ENCODE measurements around the gene EPS15.

EPS15 gene

DNA sequence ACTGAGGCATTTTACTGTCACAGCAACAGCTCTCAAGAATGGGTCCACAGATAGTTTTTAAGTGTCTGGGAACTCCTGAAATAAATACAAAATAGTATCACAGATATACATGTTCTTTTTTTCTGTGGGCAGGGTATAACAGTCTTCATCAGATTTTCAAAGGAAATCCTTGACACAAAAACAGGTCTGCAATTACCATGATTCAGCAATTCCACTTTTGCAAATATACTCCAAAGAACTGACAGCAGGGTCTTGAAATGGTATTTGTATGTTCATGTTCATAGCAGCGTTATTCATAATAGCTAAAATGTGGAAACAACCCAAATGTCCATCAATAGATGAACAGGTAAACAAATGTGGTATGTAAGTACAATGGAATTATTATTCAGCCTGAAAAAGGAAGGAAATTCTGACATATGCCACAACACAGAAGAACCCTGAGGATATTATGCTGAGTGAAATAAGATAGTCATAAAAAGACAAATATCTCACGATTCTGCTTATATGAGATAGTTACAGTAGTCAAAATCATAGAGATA lies 85.0 kb downstream of the EPS15 start:
- no peaks in the 10 kb centered on the region for H3K4me1 ChIP-seq (ENCODE audit: control insufficient read depth, low read depth, low read length)

DNA sequence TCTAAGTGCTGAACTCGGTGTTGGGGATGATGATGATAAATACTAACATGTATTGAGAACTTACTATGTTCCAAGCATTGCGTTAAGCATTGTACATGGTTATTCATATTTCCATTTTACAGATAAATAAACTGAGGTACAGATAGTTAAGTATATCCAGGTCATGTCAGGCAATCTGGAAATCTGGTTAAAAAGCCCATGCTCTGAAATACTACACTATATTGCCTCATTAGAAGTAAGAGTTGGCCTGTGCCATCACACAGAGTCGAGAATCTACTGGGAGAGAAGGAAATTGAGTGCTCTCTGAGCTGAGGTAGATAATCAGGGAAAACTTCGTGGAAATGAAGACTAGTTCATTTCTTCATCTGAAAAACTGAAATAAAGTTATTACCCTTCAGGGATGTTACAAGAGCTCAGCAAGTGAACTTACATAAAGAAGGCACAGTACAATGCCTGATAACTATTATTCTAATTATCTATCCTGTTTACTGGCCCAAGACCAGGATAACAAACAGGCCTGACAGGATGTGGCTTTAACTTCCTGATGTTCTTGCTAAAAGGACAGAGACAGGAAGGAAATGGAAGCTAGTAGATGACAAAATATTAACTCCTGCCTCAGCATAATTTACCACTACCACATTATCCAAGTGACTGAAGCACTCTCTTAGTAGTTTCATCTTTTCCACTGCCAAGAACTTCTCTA lies 85.6 kb downstream of the EPS15 start:
- peaks cover 1% of the 10 kb centered on the region for H3K36me3 ChIP-seq (ENCODE audit: control insufficient read depth, low read depth, low read length)
- H3K27me3 ChIP-seq (ENCODE audit: control insufficient read depth, insufficient read depth, low read length), result no peaks in the 10 kb centered on the region
- H3K9ac ChIP-seq (ENCODE audit: low read length), result no peak overlapping the region
- no peaks in the 10 kb centered on the region for H3K4me1 ChIP-seq (ENCODE audit: control insufficient read depth, low read depth, low read length)
- no peaks in the 10 kb centered on the region for H3K9me3 ChIP-seq (ENCODE audit: control insufficient read depth, low read depth, low read length)
- no peak overlapping the region for H3K4me3 ChIP-seq (ENCODE audit: low read length)
- no peak overlapping the region for H3K27ac ChIP-seq (ENCODE audit: low read length)

More for the DNA sequence above, 85.0 kb downstream of the EPS15 start:
- no peak overlapping the region for H3K9ac ChIP-seq (ENCODE audit: low read length)
- no peak overlapping the region for H3K4me3 ChIP-seq (ENCODE audit: low read length)
- no peaks in the 10 kb centered on the region for H3K27me3 ChIP-seq (ENCODE audit: control insufficient read depth, insufficient read depth, low read length)
- no peaks in the 10 kb centered on the region for H3K9me3 ChIP-seq (ENCODE audit: control insufficient read depth, low read depth, low read length)
- no peak overlapping the region for H3K27ac ChIP-seq (ENCODE audit: low read length)
- peaks cover 5% of the 10 kb centered on the region for H3K36me3 ChIP-seq (ENCODE audit: control insufficient read depth, low read depth, low read length)

GRCh38 chr1:51432146-51432545 lies 86.9 kb downstream of the EPS15 start:
- Histone ChIP-seq H3K4me3 (ENCODE audit: low read length) (no peak overlapping the region), H3K4me1 (ENCODE audit: control insufficient read depth, low read depth, low read length) (no peaks in the 10 kb centered on the region), H3K36me3 (ENCODE audit: control insufficient read depth, low read depth, low read length) (no peaks in the 10 kb centered on the region), H3K27me3 (ENCODE audit: control insufficient read depth, insufficient read depth, low read length) (no peaks in the 10 kb centered on the region), H3K9ac (ENCODE audit: low read length) (no peak overlapping the region), H3K27ac (ENCODE audit: low read length) (no peak overlapping the region), H3K9me3 (ENCODE audit: control insufficient read depth, low read depth, low read length) (no peaks in the 10 kb centered on the region)

DNA sequence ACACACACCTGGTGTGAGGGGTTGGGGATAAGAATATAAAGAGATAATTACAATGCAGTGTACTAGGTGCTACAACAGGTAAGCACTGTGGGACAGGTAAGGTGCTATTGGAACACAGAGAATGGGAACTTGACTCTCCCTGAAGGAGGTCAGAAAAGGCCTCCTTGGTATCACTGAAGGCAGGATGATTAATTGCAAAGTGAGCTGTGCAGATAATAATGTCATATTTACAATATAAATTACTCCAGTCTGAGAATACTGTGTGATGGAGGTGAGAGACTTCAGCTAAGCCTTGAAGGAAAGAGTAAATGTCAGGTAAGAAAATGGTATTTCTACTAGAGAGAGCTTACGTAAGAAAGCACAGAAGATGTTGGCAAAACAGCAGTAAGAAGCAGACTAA lies 91.6 kb downstream of the EPS15 start:
- Histone ChIP-seq H3K27me3 (ENCODE audit: control insufficient read depth, insufficient read depth, low read length) (no peaks in the 10 kb centered on the region), H3K9ac (ENCODE audit: low read length) (no peak overlapping the region), H3K4me3 (ENCODE audit: low read length) (no peak overlapping the region), H3K4me1 (ENCODE audit: control insufficient read depth, low read depth, low read length) (peaks cover 15% of the 10 kb centered on the region), H3K36me3 (ENCODE audit: control insufficient read depth, low read depth, low read length) (no peaks in the 10 kb centered on the region), H3K27ac (ENCODE audit: low read length) (no peak overlapping the region), H3K9me3 (ENCODE audit: control insufficient read depth, low read depth, low read length) (no peaks in the 10 kb centered on the region)

DNA sequence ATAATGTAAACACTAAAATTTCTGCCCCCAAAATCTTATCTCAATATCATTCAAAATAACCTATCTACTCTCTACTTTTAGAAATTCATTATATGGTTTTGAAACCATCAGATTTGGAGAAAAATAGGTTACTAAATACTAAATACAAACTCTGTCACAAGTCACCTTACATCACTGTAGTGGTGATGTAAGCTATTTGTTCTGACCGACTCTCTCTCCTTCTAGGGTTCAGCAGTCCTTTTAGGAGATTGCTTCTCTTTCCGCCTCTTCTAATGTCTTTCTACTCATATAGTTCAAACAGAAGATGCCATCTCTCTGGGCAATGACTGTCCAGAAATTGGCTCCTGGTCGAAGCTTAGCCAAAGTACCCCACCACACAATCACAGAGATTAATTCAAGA lies 93.1 kb downstream of the EPS15 start:
- no peaks in the 10 kb centered on the region for H3K36me3 ChIP-seq (ENCODE audit: control insufficient read depth, low read depth, low read length)

DNA sequence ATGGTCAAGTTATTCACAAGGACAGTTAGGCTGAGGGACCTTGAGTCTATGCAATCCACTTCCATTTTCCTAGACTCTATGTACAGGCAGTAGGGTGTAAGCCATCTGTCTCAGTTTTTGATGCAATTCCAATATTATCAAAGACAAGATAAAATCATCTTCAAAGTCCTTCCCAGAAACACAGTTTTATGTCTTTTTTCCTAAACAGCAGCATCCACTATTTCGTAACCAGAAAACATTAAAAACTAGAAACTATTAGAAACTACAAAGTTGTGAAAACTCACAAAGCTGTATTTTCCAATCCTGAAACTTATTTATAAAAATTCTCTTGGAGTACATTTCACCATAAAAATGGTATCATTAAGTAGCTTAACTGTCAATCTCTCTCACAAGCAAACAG lies 93.8 kb downstream of the EPS15 start:
- Histone ChIP-seq H3K9me3 (ENCODE audit: control insufficient read depth, low read depth, low read length) (no peaks in the 10 kb centered on the region), H3K36me3 (ENCODE audit: control insufficient read depth, low read depth, low read length) (no peaks in the 10 kb centered on the region), H3K27ac (ENCODE audit: low read length) (no peak overlapping the region), H3K4me3 (ENCODE audit: low read length) (no peak overlapping the region), H3K9ac (ENCODE audit: low read length) (no peak overlapping the region), H3K27me3 (ENCODE audit: control insufficient read depth, insufficient read depth, low read length) (no peaks in the 10 kb centered on the region), H3K4me1 (ENCODE audit: control insufficient read depth, low read depth, low read length) (peaks cover 19% of the 10 kb centered on the region)

More for the DNA sequence above, 93.1 kb downstream of the EPS15 start:
- Histone ChIP-seq H3K27me3 (ENCODE audit: control insufficient read depth, insufficient read depth, low read length) (no peaks in the 10 kb centered on the region), H3K9me3 (ENCODE audit: control insufficient read depth, low read depth, low read length) (no peaks in the 10 kb centered on the region), H3K4me3 (ENCODE audit: low read length) (no peak overlapping the region), H3K27ac (ENCODE audit: low read length) (no peak overlapping the region), H3K9ac (ENCODE audit: low read length) (no peak overlapping the region), H3K4me1 (ENCODE audit: control insufficient read depth, low read depth, low read length) (peaks cover 19% of the 10 kb centered on the region)

DNA sequence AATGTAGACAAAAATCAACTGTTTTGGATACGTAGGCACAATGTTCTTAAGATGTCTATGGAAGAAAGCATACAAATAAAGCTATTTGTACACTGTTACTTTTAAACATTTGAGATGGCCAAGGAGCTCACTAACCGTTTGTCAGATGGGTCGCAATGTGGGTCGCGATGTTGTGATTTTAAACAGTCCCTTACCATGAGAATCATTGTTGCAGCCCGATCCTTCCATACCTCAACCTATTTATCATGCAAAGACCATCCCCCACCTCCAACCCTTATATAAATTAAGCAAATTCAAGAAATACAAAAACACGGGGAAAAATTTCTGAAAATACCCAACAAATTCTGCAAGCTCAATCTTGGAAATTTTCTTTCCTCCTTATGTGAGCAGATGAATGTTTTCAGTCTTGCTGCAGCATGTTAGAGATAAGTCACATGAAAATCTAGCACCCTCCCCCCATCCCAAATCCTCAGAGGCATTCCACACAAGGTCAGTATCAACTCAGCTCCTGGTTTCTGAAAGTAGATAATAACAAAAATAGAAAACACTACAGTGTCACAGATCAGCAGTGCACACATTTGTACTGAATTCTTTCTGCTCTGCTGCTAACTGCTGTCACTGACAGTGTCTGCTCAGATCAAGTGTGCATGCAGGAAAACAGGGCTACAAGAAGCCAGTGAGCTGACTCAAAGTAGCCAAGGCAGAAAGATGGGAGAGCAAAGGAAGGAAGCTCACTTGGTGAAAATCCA lies 95.8 kb downstream of the EPS15 start:
- H3K4me1 ChIP-seq (ENCODE audit: control insufficient read depth, low read depth, low read length), result peaks cover 19% of the 10 kb centered on the region
- H3K4me3 ChIP-seq (ENCODE audit: low read length), result peak overlapping the region; percentile 63
- no peaks in the 10 kb centered on the region for H3K36me3 ChIP-seq (ENCODE audit: control insufficient read depth, low read depth, low read length)
- H3K27ac ChIP-seq (ENCODE audit: low read length), result peak overlapping the region; percentile 91
- no peaks in the 10 kb centered on the region for H3K9me3 ChIP-seq (ENCODE audit: control insufficient read depth, low read depth, low read length)
- H3K9ac ChIP-seq (ENCODE audit: low read length), result peak overlapping the region; percentile 76
- no peaks in the 10 kb centered on the region for H3K27me3 ChIP-seq (ENCODE audit: control insufficient read depth, insufficient read depth, low read length)

GRCh38 chr1:51422367-51423072 lies 96.5 kb downstream of the EPS15 start:
- H3K27me3 ChIP-seq (ENCODE audit: control insufficient read depth, insufficient read depth, low read length), result no peaks in the 10 kb centered on the region
- H3K36me3 ChIP-seq (ENCODE audit: control insufficient read depth, low read depth, low read length), result no peaks in the 10 kb centered on the region
- peak overlapping the region; percentile 76 for H3K9ac ChIP-seq (ENCODE audit: low read length)
- H3K4me3 ChIP-seq (ENCODE audit: low read length), result peak overlapping the region; percentile 63
- peak overlapping the region; percentile 91 for H3K27ac ChIP-seq (ENCODE audit: low read length)
- H3K9me3 ChIP-seq (ENCODE audit: control insufficient read depth, low read depth, low read length), result no peaks in the 10 kb centered on the region
- peaks cover 19% of the 10 kb centered on the region for H3K4me1 ChIP-seq (ENCODE audit: control insufficient read depth, low read depth, low read length)

DNA sequence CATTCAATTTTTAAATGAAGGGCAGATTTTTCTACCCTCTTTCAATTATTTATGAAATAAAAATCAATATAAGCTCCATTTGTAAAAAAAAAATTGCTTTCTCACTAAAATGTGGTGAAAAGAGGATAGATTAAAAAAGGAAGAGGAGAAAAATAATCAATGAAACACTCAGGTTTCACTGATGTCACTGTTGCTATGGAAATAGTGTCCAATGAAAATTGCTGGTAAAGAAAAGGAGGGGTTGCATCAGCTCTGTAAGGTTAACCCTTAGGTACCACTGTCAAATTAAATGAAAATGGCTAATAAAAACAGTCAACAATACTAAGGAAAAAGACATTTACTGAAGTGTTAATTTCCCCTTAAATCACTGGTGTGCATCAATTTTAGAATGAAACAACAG lies 97.1 kb downstream of the EPS15 start:
- peak overlapping the region; percentile 63 for H3K4me3 ChIP-seq (ENCODE audit: low read length)
- peaks cover 19% of the 10 kb centered on the region for H3K4me1 ChIP-seq (ENCODE audit: control insufficient read depth, low read depth, low read length)
- no peaks in the 10 kb centered on the region for H3K36me3 ChIP-seq (ENCODE audit: control insufficient read depth, low read depth, low read length)
- peak overlapping the region; percentile 76 for H3K9ac ChIP-seq (ENCODE audit: low read length)
- no peaks in the 10 kb centered on the region for H3K27me3 ChIP-seq (ENCODE audit: control insufficient read depth, insufficient read depth, low read length)
- H3K27ac ChIP-seq (ENCODE audit: low read length), result peak overlapping the region; percentile 91
- no peaks in the 10 kb centered on the region for H3K9me3 ChIP-seq (ENCODE audit: control insufficient read depth, low read depth, low read length)

DNA sequence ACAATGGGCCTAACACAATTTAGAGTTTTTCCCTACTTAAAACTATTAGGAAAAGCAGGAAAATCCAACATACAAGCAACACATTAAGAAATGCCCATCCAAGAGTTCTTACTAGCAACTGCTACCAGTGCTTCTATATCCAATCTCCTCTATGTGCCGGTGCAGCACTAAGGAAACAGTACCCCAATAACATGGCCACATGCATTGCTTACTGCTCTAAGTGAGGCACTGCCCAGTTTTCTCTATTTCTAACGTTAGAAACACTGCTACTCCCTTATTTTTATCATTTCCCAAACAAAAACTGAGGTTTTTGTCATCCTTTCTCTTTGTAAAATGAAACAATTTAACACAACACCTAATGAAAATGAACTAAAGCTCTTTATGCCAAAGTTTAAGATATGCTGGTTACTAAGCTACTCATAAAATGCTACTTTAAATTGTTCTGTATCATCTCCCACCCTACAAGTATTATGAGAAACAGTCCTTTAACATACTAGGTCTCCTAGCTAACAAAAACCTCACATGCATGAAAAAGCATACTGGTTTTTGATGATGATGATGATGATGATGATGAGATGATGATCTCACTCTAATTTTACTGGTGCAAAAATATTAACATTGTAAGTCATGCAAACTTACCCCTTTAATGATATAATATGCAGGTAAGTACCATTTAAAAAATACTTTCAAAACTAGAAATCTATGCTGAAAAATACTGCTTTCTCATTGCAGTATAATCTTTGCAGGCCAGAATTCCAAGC lies 98.0 kb downstream of the EPS15 start:
- peaks cover 19% of the 10 kb centered on the region for H3K4me1 ChIP-seq (ENCODE audit: control insufficient read depth, low read depth, low read length)
- H3K4me3 ChIP-seq (ENCODE audit: low read length), result peak overlapping the region; percentile 63
- no peaks in the 10 kb centered on the region for H3K36me3 ChIP-seq (ENCODE audit: control insufficient read depth, low read depth, low read length)
- peak overlapping the region; percentile 91 for H3K27ac ChIP-seq (ENCODE audit: low read length)
- H3K27me3 ChIP-seq (ENCODE audit: control insufficient read depth, insufficient read depth, low read length), result no peaks in the 10 kb centered on the region
- peak overlapping the region; percentile 76 for H3K9ac ChIP-seq (ENCODE audit: low read length)
- no peaks in the 10 kb centered on the region for H3K9me3 ChIP-seq (ENCODE audit: control insufficient read depth, low read depth, low read length)
